GM10266 (cell line): ENCODE results near the gene ADRM1.

Source experiments
- DNase-seq: peaks from one replicate; pipeline ENCODE4 v3.0.0; 2012; ENCODE audit errors: extremely low spot score
- CTCF ChIP-seq: IDR thresholded peaks from 2 replicates; pipeline ENCODE4 v1.5.1; 2012; ENCODE audit warnings: mild to moderate bottlenecking, low read depth; ENCODE audit not compliant: control insufficient read depth, insufficient read depth; ENCODE audit errors: missing control alignments

Gene ADRM1

GRCh38 chr20:62277253-62277652 is 25.5 kb upstream of the ADRM1 start:
- DNase-seq, result no peak
- TF ChIP-seq CTCF, result no peak

GRCh38 chr20:62280303-62280702 is 22.5 kb upstream of the ADRM1 start:
- TF ChIP-seq CTCF, result no peak
- DNase-seq, result no peak

GRCh38 chr20:62281161-62281933 is 21.4 kb upstream of the ADRM1 start:
- TF ChIP-seq CTCF, result no peak
- DNase-seq, result no peak

GRCh38 chr20:62282103-62282502 is 20.7 kb upstream of the ADRM1 start:
- no peak for TF ChIP-seq CTCF
- no peak for DNase-seq

- TF ChIP-seq CTCF, result no peak
- no peak for DNase-seq
These were observed 19.8 kb upstream of the ADRM1 start for GRCh38 chr20:62282877-62283503.

GRCh38 chr20:62284448-62284847 is 18.3 kb upstream of the ADRM1 start:
- no peak for DNase-seq
- no peak for TF ChIP-seq CTCF

GRCh38 chr20:62285151-62285550 is 17.6 kb upstream of the ADRM1 start:
- no peak for DNase-seq
- TF ChIP-seq CTCF, result no peak
